Stimulated activated effector memory CD8-positive, alpha-beta T cell treated with anti-CD3 and anti-CD28 coated beads, Interleukin-12 subunit alpha, Interleukin-12 subunit beta, amount 100 ng/mL, for 72 hours (primary cell): ENCODE measurements around the gene SYT8.
"Not testable (repeated sequence)": the region's sequence is repeated elsewhere in the genome, so short reads cannot be mapped to it uniquely, and the experiment has no call there.

Experiments
- ATAC-seq: fragments of 150-1000 bp; cut with Tn5 transposase; 2 replicates; pipeline ENCODE4 v1.10.0; 2021
- DNase-seq, 2 donors: peaks; one replicate each; pipeline ENCODE4 v3.0.0; 2021 to 2022; ENCODE audit warnings: low spot score in 2 of 2
- H3K27ac Mint-ChIP-seq: one replicate; pipeline ENCODE4 v1.8.0; 2022; ENCODE audit warnings: mild to moderate bottlenecking, mixed read lengths
- H3K36me3 Mint-ChIP-seq: one replicate; pipeline ENCODE4 v1.8.0; 2022; ENCODE audit warnings: mild to moderate bottlenecking, mixed read lengths
- H3K4me1 Mint-ChIP-seq: one replicate; pipeline ENCODE4 v1.8.0; 2022; ENCODE audit warnings: mixed read lengths
- H3K4me3 Mint-ChIP-seq: one replicate; pipeline ENCODE4 v1.8.0; 2022; ENCODE audit warnings: mild to moderate bottlenecking, mixed read lengths
- H3K9me3 Mint-ChIP-seq: one replicate; pipeline ENCODE4 v1.8.0; 2022; ENCODE audit warnings: mixed read lengths

The SYT8 gene

DNA sequence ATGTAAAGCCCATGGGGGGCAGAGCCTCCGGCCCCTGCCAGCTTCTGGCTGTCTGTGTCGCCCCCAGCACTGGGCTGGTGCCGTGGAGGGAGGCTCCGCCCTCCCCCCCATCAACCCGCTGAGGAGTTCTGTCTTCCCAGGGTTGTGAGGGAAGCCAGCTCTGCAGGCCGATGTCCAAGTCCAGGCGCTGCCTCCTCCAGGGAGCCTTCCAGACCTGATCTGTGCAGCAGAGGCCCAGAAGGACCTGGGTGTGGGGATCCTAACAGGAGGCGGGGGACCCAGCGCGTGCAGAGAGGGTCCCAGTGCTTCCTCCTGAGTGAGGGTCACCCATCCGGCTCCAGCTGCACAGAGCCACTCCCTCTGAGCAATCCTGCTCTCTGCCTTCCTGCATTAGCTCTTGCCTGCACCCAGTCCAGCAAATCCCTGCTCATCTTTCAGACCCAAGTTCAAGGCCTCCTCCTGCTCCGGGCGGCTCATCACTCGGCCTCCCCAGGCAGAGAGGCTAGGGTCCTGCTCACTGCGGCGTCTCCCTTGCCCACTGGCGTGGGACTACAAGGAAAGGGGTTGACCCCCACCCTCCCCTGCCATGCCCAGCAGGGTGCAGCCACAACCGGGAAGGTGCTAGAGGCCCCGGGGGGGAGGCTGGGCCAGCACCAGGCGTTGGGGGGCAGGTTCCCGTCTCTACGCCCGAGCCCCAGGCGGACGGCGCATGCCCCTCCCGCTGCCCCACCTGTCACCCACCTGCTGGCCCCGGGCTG lies 40.5 kb downstream of the SYT8 start:
- peaks cover 56% of the 10 kb centered on the region for H3K4me1 Mint-ChIP-seq

DNA sequence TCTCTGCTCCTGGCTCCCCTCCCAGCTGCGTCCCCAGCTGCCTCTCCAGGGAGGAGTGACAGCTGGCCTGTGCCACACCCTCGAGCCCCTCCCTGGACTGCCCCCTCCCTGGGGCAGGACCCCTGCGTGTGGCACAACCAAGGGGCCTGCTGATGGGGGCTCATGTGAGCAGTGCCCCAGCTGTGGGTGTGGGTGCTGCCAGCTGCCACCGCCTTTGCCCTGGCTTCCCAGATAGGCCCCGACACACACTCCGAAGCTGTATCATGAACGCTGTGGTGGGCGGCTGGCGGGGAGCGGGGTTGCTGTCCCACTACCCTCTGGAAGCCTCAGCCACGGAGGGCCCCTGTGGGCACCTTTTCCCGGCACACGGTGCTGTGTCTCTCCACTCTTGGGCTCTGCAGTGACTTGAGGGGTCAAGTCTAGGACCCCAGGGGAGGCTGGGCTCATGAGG lies 41.1 kb downstream of the SYT8 start:
- H3K4me1 Mint-ChIP-seq: peaks cover 56% of the 10 kb centered on the region
- ATAC-seq, DNase-seq, H3K9me3 Mint-ChIP-seq, H3K4me3 Mint-ChIP-seq: not testable (repeated sequence)
- H3K36me3 Mint-ChIP-seq: peaks cover 81% of the 10 kb centered on the region
- peak overlapping the region; percentile 43 for H3K27ac Mint-ChIP-seq

More for the DNA sequence above, 40.5 kb downstream of the SYT8 start:
- no peak for ATAC-seq
- Mint-ChIP-seq H3K9me3 (no peaks in the 10 kb centered on the region), H3K27ac (no peak overlapping the region), H3K36me3 (peaks cover 81% of the 10 kb centered on the region), H3K4me3 (no peak overlapping the region)
- no peak for DNase-seq

DNA sequence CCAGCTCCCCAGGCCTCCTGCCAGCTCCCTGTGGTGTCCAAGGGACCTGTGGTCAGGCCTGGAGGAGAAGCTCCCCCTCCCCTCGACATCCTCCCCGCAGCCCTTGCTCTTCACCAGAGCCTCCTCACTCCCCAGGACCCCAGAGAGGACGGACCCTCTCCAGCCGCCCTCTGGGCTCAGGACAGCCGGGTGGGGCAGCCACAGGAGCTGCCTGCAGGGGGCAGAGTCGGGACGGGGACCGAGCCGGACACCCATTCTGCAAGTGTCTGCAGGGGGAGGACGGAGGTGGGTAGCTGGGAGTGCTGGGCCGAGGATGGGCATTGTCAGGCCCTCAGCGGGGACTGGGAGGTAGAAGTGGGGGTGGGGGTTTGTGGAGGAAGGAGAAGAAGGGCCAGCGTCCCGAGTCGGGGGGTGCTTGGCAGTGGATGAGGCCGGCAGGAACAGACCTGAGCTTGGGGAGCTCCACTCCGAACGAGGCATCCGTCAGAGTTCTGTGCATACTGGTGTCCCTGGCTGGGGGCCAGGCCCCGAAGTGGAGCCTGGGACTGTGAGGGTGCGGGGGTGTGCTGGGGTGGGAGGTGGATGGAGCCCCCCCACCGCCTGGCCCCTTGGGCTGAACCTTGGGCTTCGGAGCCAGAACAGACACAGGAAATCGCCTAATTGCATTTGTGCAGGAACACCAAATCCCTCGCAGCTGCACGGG lies 41.7 kb downstream of the SYT8 start:
- Mint-ChIP-seq H3K4me1 (peaks cover 54% of the 10 kb centered on the region), H3K27ac (peak overlapping the region; percentile 43), H3K9me3 (no peaks in the 10 kb centered on the region), H3K4me3 (no peak overlapping the region), H3K36me3 (peaks cover 78% of the 10 kb centered on the region)
- DNase-seq (no peak), ATAC-seq (no peak)

DNA sequence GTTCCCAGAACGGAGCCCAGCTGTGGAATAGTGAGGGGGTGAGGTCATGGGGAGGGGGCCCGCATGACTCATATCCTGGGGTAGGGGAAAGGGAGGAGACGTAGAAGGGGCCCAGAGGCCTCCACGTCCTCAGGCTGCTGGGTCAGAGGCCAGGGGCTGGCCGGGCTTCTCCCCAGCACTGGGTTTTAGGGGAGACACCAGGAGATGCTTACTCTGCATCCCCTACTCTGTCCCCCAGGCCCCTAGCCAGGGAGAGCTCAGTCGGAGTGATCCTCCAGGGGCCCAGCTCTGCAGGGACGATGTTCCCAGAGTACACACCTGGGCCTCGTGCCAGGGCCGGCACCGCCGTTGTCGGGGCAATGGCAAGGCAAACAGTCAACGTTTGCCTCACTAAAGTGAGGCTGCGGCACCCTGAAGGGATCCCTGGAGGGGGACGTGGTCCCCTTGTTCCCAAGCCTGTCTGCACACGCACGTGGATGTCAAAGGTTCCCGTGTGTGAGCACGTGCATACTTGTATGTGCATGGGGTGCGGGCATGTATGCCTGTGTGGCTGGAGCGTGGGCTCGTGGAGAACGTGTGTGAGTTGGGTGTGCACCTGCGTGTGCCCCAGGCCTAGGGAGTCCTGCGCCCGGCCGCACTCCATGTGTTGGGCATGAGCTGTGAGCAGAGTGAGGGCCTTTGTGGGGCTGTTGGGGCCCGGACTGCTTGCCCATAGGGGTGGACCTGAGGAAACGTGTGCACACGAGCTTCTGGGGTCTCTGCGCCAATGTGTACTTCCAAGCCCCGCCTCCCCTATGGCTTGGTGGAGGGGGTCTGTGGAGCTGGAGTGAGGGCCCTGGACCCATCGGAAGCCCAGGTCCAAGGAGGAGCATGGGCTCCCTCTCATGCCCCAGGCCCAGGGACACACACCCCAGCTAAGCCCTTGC lies 42.7 kb downstream of the SYT8 start:
- Mint-ChIP-seq H3K36me3 (peaks cover 68% of the 10 kb centered on the region), H3K4me3 (no peak overlapping the region), H3K4me1 (peaks cover 44% of the 10 kb centered on the region), H3K27ac (peak overlapping the region; percentile 50), H3K9me3 (no peaks in the 10 kb centered on the region)
- DNase-seq: no peak
- ATAC-seq: no peak

DNA sequence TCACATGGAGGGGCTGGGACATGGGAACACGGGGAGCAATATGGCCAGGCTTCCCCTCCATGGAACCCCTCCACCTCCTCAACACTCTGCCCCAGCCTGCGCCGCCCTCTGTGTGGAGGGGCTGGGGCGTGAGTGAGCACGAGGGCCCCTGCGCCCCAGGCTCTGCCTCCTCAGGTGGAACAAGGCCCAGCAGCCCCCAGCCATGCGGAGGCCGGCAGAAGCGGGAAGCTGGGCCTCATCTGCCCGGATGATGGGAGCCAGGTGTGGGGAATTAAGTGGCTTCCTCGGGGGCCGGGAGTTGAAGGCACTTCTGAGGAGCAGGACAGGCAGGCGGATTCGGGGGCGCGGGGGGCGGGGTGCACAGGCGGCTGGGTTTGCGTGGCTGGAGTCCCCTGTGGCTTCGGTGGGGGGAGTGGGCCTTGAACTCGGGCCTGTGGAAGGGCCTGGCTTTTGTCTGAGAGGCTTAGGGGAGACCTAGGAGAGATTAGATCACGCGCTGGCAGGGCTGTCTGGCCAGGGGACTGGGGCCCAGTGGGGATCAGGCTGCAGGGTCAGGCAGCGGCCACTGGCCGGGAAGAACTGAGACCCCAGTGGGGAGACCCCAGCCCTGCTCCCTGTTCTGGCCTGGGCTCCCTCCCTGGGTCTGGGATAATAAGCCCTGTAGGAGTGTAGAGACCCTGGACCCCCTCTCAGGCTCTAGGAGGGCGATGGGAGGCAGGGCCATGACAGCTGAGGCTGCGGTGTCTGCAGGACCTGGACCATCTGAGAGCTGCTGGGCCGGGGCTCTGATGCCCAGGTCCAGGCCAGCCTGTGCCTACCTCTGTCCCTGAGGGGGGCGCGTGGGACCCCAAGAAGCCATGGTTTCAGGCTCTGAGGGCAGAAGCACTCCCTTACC lies 43.6 kb downstream of the SYT8 start:
- H3K9me3 Mint-ChIP-seq: no peaks in the 10 kb centered on the region
- DNase-seq (no peak), ATAC-seq (no peak)
- H3K27ac Mint-ChIP-seq: peak overlapping the region; percentile 50
- no peak overlapping the region for H3K4me3 Mint-ChIP-seq
- peaks cover 35% of the 10 kb centered on the region for H3K4me1 Mint-ChIP-seq
- peaks cover 59% of the 10 kb centered on the region for H3K36me3 Mint-ChIP-seq

DNA sequence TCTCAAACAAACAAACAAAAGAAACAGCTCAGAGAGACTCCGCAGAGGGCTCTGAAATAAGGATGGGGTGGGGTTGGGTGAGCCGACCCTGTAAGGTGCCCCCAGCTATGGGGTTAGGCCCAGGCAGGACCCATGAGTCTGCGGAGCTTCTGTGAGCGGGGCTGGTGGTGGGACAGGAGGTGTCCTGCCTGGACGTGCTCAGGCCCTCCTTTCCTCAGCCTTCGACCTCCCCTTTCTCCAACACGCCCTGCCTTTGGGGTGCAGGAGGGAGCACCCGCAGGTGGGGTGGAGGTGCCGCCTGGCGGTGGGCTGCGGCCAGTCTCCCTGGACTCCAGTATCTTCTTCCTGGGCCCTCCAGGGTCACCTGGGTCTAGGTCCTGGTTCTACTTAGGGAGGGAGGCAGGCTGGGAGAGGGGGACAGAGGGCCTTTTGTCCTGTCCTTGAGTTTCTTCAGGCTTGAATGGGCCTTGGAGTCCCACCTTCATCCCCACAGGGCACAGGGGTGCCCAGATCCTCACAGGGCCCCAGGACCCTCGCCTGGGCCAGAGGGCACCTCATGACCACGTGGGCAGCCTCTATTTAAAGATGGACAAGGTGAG lies 44.7 kb downstream of the SYT8 start:
- peak overlapping the region; percentile 81 for H3K27ac Mint-ChIP-seq
- H3K9me3 Mint-ChIP-seq: no peaks in the 10 kb centered on the region

DNA sequence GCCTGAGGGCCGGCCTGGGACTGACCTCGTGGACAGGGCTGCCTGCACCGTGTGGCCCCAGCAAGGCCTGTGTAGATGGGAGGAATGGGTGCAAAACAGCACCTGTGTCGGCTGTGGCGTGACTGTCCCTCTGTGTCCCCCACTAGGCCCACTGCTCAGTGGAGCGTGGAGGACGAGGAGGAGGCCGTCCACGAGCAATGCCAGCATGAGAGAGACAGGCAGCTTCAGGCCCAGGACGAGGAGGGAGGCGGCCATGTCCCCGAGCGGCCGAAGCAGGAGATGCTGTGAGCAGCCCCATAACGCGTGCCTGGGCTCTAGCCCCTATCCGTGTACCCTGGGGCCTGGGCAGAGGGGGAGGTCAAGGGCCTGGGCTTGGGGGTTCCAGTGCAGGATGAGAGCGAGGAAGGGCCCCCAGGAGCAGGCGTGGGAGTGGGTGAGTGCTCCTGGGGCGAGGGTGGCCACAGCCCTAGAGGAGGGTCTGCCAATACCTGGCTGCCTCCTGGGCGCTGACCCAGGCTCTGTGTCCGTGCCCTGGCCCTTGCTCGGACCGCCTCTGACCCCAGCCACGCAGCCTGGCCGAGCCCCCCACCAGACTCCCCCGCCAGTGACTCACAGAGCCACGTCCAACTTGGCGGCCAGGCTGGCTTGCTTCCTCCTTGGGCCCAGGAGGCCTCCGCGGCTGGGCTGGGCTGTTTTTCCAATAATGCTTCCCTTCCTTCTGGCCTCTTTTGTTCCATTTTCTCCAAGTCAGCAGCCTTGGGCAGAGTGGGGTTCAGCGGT lies 45.3 kb downstream of the SYT8 start:
- Mint-ChIP-seq H3K4me1 (peaks cover 30% of the 10 kb centered on the region), H3K36me3 (peaks cover 51% of the 10 kb centered on the region), H3K4me3 (no peak overlapping the region), H3K27ac (peak overlapping the region; percentile 81), H3K9me3 (no peaks in the 10 kb centered on the region)
- DNase-seq: no peak
- ATAC-seq: no peak

More for the DNA sequence above, 44.7 kb downstream of the SYT8 start:
- H3K36me3 Mint-ChIP-seq: peaks cover 54% of the 10 kb centered on the region
- DNase-seq: no peak
- H3K4me1 Mint-ChIP-seq: peaks cover 31% of the 10 kb centered on the region
- no peak for ATAC-seq
- H3K4me3 Mint-ChIP-seq: no peak overlapping the region

DNA sequence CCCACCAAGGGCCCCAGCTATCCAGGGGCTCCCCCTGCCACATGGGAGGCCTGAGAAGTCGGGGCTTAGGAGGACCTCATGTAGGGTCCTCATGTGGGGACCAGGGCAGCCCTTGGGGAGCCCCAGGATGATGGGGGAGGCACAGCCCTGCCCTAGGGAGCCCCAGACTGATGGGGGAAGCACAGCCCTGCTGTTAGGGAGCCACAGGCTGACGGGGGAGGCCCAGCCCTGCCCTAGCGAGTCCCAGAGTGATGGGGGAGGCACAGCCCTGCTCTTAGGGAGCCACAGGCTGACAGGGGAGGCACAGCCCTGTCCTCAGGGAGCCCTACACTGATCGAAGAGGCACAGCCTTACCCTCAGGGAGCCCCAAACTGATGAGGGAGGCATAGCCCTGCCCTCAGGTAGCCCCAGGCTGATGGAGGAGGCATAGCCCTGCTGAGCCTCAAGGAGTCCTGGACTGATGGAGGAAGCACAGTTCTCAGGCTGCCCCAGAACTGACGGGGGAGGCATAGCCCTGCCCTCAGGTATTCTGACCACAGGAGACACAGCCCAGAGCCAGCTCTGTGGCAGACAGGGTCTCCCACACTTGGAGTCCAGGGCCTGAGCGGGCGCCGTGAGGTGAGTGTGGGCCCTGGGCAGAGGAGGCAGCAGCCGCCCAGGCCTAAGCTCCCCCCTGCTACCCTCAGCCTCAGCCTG lies 46.1 kb downstream of the SYT8 start:
- Mint-ChIP-seq H3K9me3 (no peaks in the 10 kb centered on the region), H3K4me3 (no peak overlapping the region), H3K27ac (peak overlapping the region; percentile 81), H3K4me1 (peaks cover 25% of the 10 kb centered on the region), H3K36me3 (peaks cover 44% of the 10 kb centered on the region)
- DNase-seq (no peak), ATAC-seq (peak; percentile 5)

DNA sequence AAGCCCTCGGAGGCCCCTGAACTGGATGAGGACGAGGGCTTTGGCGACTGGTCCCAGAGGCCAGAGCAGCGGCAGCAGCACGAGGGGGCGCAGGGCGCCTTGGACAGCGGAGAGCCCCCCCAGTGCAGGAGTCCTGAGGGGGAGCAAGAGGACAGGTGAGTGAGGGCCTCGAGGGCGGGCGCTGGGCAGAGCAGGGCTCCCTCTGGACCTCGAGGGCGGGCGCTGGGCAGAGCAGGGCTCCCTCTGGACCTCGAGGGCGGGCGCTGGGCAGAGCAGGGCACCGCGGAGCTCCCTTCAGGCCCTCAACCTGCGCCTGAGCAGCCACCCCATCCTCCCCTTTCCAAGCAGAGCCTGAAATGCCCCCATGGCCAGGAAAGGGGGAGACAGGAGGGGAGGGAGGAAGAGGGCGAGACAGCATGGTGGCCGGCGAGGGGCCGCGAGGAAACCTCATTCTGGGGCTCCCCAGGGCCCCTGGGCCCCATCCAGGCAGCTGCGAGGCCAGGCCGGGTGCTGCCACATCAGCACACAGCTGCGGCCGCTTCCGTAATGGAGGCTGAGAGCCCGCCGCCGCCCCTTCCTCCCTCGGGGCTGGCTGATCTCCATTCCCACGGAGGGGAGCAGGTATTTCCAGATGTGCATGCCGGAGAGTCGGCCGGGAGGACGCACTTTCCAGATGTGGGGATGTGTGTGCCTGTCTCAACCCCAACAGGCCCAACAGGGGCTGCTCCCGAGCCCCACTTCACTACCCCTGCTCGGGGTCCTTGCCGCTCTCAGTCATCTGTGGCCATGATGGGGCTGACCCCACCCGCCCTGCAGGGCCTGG lies 46.9 kb downstream of the SYT8 start:
- DNase-seq (peak in 1 of 2 donors; percentile 55), ATAC-seq (peak; percentile 38)
- H3K4me3 Mint-ChIP-seq: no peak overlapping the region
- H3K27ac Mint-ChIP-seq: no peak overlapping the region
- H3K9me3 Mint-ChIP-seq: no peaks in the 10 kb centered on the region
- peaks cover 25% of the 10 kb centered on the region for H3K4me1 Mint-ChIP-seq
- H3K36me3 Mint-ChIP-seq: peaks cover 36% of the 10 kb centered on the region

DNA sequence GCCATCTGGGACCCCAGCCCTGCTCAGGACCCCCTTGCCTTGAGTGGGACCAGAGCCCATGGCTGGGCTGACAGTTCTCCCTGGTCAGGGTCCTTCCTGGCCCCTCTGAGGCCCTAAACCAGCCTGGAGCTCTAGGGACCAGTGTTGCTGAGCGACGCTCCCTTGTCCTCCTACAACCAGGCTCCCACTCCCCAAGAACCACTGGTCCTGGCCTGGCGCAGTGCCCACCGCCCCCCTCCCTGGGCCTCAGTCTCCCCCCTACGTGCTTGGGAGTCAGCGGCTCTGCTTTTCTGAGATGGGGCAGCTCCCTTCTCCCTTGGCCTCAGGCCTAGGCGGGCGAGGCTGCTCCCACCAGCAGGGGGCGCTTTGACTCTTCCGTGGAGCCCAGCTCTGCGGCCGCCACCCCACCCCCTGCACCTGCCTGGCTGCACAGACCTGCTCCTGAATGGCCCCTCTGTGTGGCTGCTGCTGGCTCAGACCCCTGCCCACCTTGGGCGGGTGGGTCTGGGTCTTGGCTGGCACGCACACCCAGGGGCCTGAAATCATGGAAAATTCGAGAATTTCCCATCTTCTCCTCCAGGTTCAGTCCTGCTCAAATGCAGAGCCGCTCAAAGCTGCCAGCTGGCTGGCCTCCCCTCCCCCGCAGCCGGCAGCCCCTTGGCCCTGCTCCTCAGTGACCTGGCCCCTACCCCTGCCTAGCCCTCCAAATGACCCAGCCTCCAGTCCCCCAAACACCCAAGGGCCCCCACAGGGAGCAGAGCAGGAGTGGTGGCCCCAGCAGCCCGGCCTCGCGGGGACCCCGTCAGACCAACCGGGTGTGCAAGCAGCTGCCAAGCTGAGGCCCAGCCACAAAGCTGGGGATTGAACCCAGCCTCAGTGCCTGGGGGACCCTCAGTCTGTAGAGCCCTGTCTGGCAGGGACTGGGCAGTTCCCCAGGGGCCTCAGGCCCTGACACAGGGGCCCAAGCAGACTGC lies 47.8 kb downstream of the SYT8 start:
- Mint-ChIP-seq H3K27ac (no peak overlapping the region), H3K9me3 (no peaks in the 10 kb centered on the region), H3K4me1 (peaks cover 22% of the 10 kb centered on the region), H3K36me3 (peaks cover 32% of the 10 kb centered on the region), H3K4me3 (no peak overlapping the region)
- DNase-seq (peak; percentile 72 to 84), ATAC-seq (peak; percentile 86)

DNA sequence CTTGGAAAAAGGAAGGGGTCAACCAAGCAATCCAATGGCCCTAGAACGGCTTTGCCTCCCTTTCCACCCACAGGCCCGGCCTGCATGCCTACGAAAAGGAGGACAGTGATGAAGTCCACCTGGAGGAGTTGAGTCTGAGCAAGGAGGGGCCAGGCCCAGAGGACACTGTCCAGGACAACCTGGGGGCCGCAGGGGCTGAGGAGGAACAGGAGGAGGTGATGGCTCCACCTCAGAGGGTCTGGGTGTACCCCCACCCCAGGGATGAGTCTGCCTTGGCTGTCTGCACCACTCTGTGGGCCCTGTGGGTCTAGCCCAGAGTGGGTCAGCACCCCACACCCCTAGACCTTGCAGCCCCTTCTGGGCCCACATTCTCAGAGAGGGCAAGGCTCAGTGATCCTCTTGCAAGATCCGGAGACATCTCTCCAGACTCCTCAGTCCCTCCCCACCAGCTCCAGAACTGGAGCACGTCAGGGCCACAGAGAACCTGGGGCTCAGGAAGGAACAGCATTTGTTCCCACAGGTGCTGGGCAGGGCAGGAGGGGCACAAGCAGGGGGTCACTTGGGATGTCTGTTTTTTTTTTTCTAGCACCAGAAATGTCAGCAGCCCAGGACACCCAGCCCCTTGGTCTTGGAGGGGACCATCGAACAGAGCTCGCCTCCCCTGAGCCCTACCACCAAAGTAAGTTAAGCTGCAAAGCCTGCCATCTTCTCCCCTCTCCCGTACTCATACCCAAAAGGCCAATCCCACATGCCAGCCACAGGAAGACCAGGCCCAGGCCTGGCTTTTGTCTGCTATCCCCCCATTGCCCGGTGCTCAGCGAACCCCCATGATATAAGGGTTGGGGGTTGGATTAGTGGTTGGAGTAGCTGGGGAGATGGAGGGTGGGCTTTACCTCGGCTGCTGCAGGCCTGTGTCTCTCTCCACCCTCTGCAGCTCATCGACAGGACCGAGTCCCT lies 48.8 kb downstream of the SYT8 start:
- ATAC-seq: no peak
- H3K27ac Mint-ChIP-seq: no peak overlapping the region
- peaks cover 26% of the 10 kb centered on the region for H3K36me3 Mint-ChIP-seq
- DNase-seq: no peak
- no peak overlapping the region for H3K4me3 Mint-ChIP-seq
- H3K4me1 Mint-ChIP-seq: peaks cover 18% of the 10 kb centered on the region
- no peaks in the 10 kb centered on the region for H3K9me3 Mint-ChIP-seq
